ENCODE results near the gene MUC4.
A peak's percentile ranks its signal among the peaks of the same experiment; 100 is the strongest.

The MUC4 gene, protein sequence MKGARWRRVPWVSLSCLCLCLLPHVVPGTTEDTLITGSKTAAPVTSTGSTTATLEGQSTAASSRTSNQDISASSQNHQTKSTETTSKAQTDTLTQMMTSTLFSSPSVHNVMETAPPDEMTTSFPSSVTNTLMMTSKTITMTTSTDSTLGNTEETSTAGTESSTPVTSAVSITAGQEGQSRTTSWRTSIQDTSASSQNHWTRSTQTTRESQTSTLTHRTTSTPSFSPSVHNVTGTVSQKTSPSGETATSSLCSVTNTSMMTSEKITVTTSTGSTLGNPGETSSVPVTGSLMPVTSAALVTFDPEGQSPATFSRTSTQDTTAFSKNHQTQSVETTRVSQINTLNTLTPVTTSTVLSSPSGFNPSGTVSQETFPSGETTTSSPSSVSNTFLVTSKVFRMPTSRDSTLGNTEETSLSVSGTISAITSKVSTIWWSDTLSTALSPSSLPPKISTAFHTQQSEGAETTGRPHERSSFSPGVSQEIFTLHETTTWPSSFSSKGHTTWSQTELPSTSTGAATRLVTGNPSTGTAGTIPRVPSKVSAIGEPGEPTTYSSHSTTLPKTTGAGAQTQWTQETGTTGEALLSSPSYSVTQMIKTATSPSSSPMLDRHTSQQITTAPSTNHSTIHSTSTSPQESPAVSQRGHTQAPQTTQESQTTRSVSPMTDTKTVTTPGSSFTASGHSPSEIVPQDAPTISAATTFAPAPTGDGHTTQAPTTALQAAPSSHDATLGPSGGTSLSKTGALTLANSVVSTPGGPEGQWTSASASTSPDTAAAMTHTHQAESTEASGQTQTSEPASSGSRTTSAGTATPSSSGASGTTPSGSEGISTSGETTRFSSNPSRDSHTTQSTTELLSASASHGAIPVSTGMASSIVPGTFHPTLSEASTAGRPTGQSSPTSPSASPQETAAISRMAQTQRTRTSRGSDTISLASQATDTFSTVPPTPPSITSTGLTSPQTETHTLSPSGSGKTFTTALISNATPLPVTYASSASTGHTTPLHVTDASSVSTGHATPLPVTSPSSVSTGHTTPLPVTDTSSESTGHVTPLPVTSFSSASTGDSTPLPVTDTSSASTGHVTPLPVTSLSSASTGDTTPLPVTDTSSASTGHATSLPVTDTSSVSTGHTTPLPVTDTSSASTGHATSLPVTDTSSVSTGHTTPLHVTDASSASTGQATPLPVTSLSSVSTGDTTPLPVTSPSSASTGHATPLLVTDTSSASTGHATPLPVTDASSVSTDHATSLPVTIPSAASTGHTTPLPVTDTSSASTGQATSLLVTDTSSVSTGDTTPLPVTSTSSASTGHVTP (N-terminal part only)

GRCh38 chr3:195811756-195812155 is at the start of gene MUC4:
Gene MUC4, minus strand, starts transcription at chr3:195811929. Its CDS starts 112 bp downstream, at chr3:195811817.
- DNase-seq = peak; percentile 32

DNA sequence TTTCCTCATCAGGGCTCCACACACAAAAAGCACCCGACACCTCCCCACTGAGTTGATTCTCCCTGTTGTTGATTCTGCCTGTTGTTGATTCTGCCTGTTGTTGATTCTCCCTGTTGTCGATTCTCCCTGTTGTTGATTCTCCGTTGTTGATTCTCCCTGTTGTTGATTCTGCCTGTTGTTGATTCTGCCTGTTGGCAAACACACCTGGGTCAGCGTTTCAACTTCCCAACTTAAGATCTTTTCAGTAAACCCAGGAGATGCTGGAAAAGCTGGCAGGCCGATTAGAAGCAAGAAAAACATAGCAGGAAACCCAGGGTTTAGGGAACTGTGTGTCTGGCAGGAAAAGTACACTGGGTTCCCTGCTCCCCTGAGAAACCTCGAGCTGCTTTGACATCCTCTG is 48.7 kb upstream of the MUC4 start:
- no peak for DNase-seq

DNA sequence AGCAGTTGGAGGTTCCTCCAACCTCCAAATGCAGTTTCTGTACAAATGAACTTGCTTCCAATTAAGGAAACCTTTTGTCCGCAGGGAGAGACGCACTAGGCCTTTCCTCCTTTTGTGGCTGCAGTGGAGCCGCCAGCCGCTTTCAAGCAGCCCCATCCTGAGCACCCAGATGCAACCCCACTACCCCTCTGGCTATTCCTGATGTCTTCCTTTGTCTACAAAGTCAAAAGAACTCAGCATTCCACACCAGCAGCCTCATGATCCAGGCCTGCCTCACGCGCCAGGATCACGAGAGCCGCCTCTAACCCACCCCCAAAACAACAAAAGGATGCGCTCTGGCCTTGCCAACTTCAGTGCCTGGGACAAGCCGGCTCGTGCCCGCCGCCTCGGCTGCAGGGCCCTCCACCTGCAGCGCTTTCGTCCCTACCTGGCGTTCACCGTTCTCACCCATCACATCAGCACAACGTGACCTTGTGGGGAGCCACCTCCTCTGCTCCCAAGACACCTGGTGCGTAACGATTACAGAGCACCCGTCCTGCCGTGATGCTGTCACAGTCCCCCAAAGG is 48.2 kb upstream of the MUC4 start:
- no peak for DNase-seq

DNA sequence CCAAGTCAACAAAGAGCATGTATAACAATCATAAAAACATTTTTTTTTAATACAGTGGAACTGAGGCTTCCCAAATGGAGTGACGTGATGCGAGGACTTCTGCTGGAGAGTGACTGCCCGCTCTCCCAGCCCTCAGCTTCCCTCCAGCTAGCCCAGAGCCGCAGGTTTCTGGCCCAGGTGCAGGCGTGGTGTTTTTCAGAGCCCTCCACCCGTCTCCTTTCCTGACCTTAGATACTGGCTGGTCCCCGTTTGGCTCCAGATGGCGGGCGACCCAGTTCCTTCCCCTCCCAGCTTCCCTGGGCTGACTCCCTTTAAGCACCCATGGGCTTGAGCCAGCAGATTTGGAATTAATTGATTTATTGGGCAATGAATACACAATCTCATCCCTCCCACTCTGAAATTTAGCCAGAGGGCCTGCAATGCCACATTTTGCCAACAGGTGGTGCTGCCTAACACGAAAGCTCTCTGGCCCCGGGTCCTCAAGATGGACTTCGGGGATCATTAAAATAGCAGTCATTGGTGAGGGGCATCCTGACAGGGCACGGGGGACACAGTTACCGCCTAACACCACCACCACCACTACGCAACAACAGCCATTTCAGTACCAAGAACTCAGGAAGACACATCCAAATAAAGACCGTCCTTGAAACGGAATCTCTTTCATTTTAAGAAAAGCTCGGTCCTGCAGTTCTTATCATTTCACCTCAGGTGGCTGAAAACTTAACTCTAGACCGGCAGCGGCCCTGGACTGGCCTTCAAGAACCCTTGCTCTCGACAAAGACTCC is 47.5 kb upstream of the MUC4 start:
- DNase-seq = peak; percentile 78

DNA sequence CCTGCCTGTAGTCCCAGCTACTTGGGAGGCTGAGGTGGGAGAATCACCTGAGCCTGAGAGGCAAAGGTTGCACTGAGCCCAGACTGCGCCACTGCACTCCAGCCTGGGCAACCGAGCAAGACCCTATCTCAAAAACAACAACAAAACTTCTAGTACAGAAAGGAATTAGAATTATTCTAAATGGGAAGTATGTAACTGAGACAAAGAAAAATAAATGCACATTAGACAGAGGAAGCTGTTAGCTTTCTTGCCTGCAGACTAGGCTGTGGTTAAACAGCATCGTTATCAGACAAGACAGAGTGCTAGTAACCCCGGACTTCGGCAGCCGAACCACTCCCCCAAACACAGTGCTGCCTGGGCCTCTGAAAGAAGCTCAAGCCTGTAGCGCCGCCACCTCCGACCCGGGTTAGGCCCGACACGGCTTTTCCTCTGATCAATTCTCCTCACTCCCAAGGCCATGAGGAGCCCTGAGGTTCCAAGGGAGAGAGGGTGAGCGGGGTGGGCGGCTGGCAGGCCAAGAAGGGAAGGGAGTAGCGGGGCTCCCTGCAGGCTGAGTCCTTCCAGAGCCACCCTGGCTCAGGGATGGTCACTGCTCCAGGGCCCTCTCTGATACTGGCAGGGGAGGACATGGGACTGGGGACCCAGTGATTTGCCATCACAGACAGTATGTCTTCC is 44.8 kb upstream of the MUC4 start:
- DNase-seq = no peak

DNA sequence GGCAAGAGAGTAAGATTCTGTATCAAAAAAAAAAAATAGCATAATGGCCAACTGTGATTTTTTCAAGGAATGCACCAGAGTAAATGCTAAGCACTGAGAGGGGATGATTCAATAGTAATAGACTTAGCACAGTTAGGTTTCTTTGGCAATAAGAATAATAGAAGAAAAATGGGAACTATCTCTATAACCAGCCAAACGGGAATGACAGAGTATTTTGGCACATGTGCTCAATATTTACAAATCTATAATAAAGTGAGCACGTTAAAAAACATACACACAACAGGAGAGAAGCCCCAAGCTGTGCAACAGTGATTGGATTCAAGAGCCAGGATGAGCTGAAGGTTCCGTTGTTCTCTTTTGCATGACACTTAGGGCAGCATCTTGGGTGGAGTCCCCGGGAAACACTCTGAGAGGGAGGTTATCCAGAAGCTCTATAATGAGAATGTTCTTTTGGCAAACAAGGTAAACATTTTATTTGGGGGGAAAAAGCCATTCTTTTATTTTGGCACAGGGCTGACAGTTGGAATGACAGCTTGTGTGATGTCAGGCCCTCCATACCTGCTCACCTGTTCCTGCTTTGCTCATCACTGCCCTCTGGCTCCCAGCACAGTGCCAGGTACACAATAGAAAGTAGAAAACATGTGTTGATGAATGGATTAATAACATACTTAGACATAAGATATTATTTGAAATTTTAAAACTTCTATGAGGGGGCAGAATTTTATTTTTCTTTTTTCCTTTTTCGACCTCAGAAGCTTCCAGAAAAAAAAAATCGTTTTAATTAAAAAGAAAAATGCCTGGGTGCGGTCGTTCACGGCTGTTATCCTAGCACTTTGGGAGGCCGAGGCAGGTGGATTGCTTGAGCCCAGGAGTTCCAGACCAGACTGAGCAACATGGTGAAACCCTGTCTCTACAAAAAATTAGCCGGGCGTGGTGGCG is 44.0 kb upstream of the MUC4 start:
- DNase-seq = peak; percentile 31

DNA sequence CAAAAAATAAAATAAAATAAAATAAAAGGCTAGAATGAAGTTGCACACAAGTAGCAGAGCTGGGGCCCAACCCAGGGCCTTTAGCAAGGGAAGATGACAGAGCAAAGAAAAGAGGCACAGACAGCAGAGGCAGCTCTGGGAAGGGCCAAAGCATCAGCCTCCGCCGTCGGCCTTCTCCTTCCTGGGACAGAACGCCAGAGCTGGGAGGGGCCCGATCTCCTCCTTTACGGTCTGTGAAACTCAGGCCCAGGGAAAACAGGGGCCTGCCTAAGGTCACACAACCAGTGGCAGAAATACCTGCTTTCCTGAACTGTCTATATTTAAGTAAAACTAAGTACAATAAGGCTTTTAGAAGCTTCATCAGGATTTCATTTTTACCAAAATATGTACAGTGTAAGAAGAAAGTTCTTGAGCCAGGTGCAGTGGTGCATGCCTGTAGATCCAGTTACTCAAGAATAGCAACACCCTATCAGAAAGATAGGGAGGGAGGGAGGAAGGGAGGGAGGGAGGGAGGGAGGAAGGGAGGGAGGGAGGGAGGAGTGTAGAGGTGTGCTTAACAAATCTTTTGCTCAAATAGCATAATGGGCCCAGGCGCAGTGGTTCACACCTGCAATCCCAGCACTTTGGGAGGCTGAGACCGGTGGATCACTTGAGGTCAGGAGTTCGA is 43.0 kb upstream of the MUC4 start:
- DNase-seq = no peak

DNA sequence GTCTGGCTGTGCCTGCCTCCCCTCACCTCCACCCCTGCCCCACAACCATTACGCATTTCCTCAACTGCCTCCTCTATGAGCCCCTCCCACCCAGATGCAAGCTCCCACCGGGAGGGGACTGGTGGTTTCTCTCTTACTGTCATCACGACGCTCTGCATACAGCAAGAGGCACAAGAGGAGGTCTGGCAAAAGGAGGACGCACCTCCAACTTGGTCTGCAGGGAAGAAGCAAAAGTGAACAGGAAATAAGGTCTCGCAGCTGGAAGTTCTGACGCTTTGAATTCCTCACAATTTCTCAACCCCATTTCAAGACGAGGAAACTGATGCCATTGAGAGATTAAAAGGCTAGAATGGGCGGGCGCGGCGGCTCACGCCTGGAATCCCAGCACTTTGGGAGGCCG is 42.3 kb upstream of the MUC4 start:
- no peak for DNase-seq

- no peak for DNase-seq
These were observed 41.3 kb upstream of the MUC4 start for GRCh38 chr3:195853036-195853435.

DNA sequence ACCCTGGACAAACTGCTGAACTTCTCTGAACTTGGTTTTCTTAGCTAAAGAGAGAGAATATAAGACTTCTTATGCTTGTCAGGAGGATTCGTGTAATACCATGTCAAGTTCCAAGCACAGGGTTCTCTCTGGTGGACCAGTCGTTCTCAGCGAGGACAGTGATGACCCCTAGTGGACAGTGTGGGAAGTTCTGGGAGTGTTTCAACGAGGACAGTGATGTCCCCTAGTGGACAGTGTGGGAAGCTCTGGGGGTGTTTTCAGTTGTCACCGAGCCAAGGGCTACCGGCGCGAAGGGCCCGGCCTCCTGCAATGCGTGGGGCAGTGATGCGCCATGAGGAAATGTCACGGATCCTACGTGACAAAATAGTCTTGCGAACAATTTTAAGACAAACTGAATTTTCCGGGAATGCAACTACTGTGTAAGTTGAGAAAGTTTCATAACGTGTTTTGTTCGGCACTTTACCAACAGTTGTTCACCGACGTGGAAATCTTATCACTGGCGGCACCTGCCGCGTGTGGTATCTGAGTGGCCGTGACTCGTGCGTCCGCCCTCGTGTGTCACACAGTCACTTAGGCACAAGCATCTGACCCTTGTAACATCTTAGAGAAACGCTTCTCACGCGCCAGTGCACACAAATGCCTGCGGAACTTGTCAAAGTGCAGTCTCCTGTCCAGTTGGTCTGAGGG is 39.3 kb upstream of the MUC4 start:
- DNase-seq = peak; percentile 89

GRCh38 chr3:195849322-195850074 is 37.8 kb upstream of the MUC4 start:
- no peak for DNase-seq

GRCh38 chr3:195847055-195847950 is 35.6 kb upstream of the MUC4 start:
- peak; percentile 42 for DNase-seq

- no peak for DNase-seq
These were observed 33.8 kb upstream of the MUC4 start for GRCh38 chr3:195845483-195845882.

GRCh38 chr3:195844671-195845218 is 33.0 kb upstream of the MUC4 start:
- DNase-seq = no peak

- no peak for DNase-seq
These were observed 27.7 kb upstream of the MUC4 start for GRCh38 chr3:195839260-195840010.

DNA sequence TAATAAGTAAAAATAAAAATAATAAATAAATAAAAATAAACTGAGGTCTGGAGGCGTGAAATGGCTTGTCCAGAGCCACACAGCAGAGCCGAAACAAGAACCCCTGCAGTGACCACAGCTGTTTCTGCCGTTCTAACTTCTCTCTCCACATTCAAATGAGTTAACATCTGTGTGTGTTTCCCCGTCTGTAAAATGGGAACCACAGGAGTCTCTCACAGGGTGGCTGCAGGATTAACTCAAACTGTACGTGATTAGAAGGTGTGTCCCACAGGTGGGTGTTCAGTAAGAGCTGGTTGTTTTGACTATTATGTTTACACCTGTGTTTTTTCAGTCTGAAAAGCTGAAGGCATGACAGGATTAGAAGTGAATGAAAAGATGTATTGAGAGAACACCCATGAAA is 27.0 kb upstream of the MUC4 start:
- DNase-seq = no peak
